Astrocyte (in vitro differentiated cells and primary cell): ENCODE data around the gene SREK1IP1. TPM values are rescaled to one million over a fixed set of nuclear protein-coding genes. Genes with fewer than 3 reads are reported as not detected.

Experiments used
- DNase-seq: peaks from one replicate; pipeline ENCODE4 v3.0.0-alpha.2; 2010; ENCODE audit warnings: low read depth
- FAIRE-seq: peaks from 2 replicates; lab custom pipeline; 2011; peaks lifted over from hg19 to GRCh38; lab: Jason Lieb, UNC
- H2AFZ ChIP-seq: 2 replicates; pipeline ENCODE4 v1.6.0; 2012; ENCODE audit warnings: low read depth, low read length, inconsistent platforms
- H3K27ac ChIP-seq: 2 replicates; pipeline ENCODE4 v1.5.1; 2011; ENCODE audit warnings: low read depth, low read length, inconsistent platforms
- H3K27me3 ChIP-seq: 2 replicates; pipeline ENCODE4 v1.6.0; 2011; ENCODE audit warnings: low read length, inconsistent platforms; ENCODE audit not compliant: insufficient read depth
- H3K36me3 ChIP-seq: 2 replicates; pipeline ENCODE4 v1.5.1; 2011; ENCODE audit warnings: low read length, inconsistent platforms; ENCODE audit not compliant: insufficient read depth
- H3K4me1 ChIP-seq: 2 replicates; pipeline ENCODE4 v1.5.1; 2011; ENCODE audit warnings: low read length, inconsistent platforms; ENCODE audit not compliant: insufficient read depth
- H3K4me2 ChIP-seq: 2 replicates; pipeline ENCODE4 v1.6.0; 2012; ENCODE audit warnings: low read length, inconsistent platforms
- H3K4me3 ChIP-seq: 2 replicates; pipeline ENCODE4 v1.5.1; 2011; ENCODE audit warnings: low read depth, mild to moderate bottlenecking, low read length, inconsistent platforms; ENCODE audit not compliant: insufficient read depth
- H3K79me2 ChIP-seq: 2 replicates; pipeline ENCODE4 v1.6.0; 2012; ENCODE audit warnings: mild to moderate bottlenecking, low read length, inconsistent platforms; ENCODE audit not compliant: insufficient read depth
- H3K9ac ChIP-seq: 2 replicates; pipeline ENCODE4 v1.6.0; 2012; ENCODE audit warnings: mild to moderate bottlenecking, low read length, inconsistent platforms
- H3K9me3 ChIP-seq: 2 replicates; pipeline ENCODE4 v1.5.1; 2012; ENCODE audit warnings: low read depth, mild to moderate bottlenecking, low read length, inconsistent platforms; ENCODE audit not compliant: insufficient read depth
- H4K20me1 ChIP-seq: 2 replicates; pipeline ENCODE4 v1.6.0; 2012; ENCODE audit warnings: low read length, inconsistent platforms; ENCODE audit not compliant: insufficient read depth
- H3K27ac Mint-ChIP-seq: one replicate; pipeline ENCODE4 v1.8.0; 2021; ENCODE audit warnings: mild to moderate bottlenecking, mixed read lengths; ENCODE audit not compliant: unreplicated experiment
- H3K27me3 Mint-ChIP-seq: one replicate; pipeline ENCODE4 v1.8.0; 2021; ENCODE audit warnings: low read depth, mixed read lengths; ENCODE audit not compliant: unreplicated experiment
- H3K36me3 Mint-ChIP-seq: one replicate; pipeline ENCODE4 v1.8.0; 2021; ENCODE audit warnings: low read depth, mixed read lengths; ENCODE audit not compliant: unreplicated experiment
- H3K4me1 Mint-ChIP-seq: one replicate; pipeline ENCODE4 v1.8.0; 2021; ENCODE audit warnings: low read depth, mixed read lengths; ENCODE audit not compliant: unreplicated experiment
- H3K4me3 Mint-ChIP-seq: one replicate; pipeline ENCODE4 v1.8.0; 2021; ENCODE audit warnings: mild to moderate bottlenecking, moderate library complexity, mixed read lengths; ENCODE audit not compliant: unreplicated experiment
- H3K9me3 Mint-ChIP-seq: one replicate; pipeline ENCODE4 v1.8.0; 2021; ENCODE audit warnings: mild to moderate bottlenecking, mixed read lengths; ENCODE audit not compliant: unreplicated experiment
- CTCF ChIP-seq: IDR thresholded peaks from 2 replicates; pipeline ENCODE4 v1.5.1; 2011; ENCODE audit warnings: low read depth, mild to moderate bottlenecking, inconsistent platforms, low read length, moderate library complexity; ENCODE audit not compliant: insufficient read depth
- EZH2 ChIP-seq: IDR thresholded peaks from 2 replicates; pipeline ENCODE4 v1.6.1; 2012; ENCODE audit warnings: mild to moderate bottlenecking, low read length, inconsistent platforms; ENCODE audit not compliant: insufficient read depth
- total RNA-seq: library from RNA; stranded (reverse); gene quantifications from 2 replicates; pipeline ENCODE4 v1.2.1, GENCODE V29; 2021

SREK1IP1 gene
- total RNA-seq, 1 donor from 2014 or later, result 27.3 TPM

GRCh38 chr5:64678374-64678773 is 90.1 kb downstream of the SREK1IP1 start:
- Mint-ChIP-seq H3K27ac (no peak overlapping the region), H3K36me3 (no peaks in the 10 kb centered on the region), H3K4me1 (no peaks in the 10 kb centered on the region), H3K4me3 (no peak overlapping the region), H3K27me3 (peaks cover 9% of the 10 kb centered on the region), H3K9me3 (no peaks in the 10 kb centered on the region)
- TF ChIP-seq EZH2 (no peak), CTCF (no peak)
- Histone ChIP-seq H3K27me3 (peaks cover under 1% of the 10 kb centered on the region), H3K9ac (no peak overlapping the region), H2AFZ (no peak overlapping the region), H3K36me3 (no peaks in the 10 kb centered on the region), H3K4me2 (no peak overlapping the region), H3K4me3 (no peak overlapping the region), H3K79me2 (no peaks in the 10 kb centered on the region), H4K20me1 (no peaks in the 10 kb centered on the region), H3K4me1 (no peaks in the 10 kb centered on the region), H3K9me3 (no peaks in the 10 kb centered on the region), H3K27ac (no peak overlapping the region)
- FAIRE-seq (no peak), DNase-seq (no peak)

GRCh38 chr5:64671678-64672077 is 96.8 kb downstream of the SREK1IP1 start:
- no peaks in the 10 kb centered on the region for H3K9me3 ChIP-seq
- no peak overlapping the region for H3K9ac ChIP-seq
- Mint-ChIP-seq H3K27me3 (peaks cover 5% of the 10 kb centered on the region), H3K27ac (no peak overlapping the region), H3K9me3 (no peaks in the 10 kb centered on the region), H3K4me1 (no peaks in the 10 kb centered on the region), H3K4me3 (no peak overlapping the region), H3K36me3 (no peaks in the 10 kb centered on the region)
- no peaks in the 10 kb centered on the region for H3K36me3 ChIP-seq
- no peak for FAIRE-seq
- H3K79me2 ChIP-seq, result no peaks in the 10 kb centered on the region
- no peaks in the 10 kb centered on the region for H3K4me1 ChIP-seq
- no peak overlapping the region for H2AFZ ChIP-seq
- H3K4me2 ChIP-seq, result no peak overlapping the region
- no peak overlapping the region for H3K4me3 ChIP-seq
- TF ChIP-seq CTCF (no peak), EZH2 (no peak)
- no peak for DNase-seq
- H4K20me1 ChIP-seq, result no peaks in the 10 kb centered on the region
- H3K27me3 ChIP-seq, result no peaks in the 10 kb centered on the region
- no peak overlapping the region for H3K27ac ChIP-seq

- Mint-ChIP-seq H3K36me3 (no peaks in the 10 kb centered on the region), H3K27ac (no peak overlapping the region), H3K9me3 (no peaks in the 10 kb centered on the region), H3K27me3 (peaks cover 5% of the 10 kb centered on the region), H3K4me1 (peaks cover 7% of the 10 kb centered on the region), H3K4me3 (no peak overlapping the region)
- no peak overlapping the region for H3K27ac ChIP-seq
- TF ChIP-seq CTCF (no peak), EZH2 (no peak)
- H3K4me3 ChIP-seq, result no peak overlapping the region
- no peak overlapping the region for H2AFZ ChIP-seq
- no peaks in the 10 kb centered on the region for H3K79me2 ChIP-seq
- no peak overlapping the region for H3K4me2 ChIP-seq
- no peak for FAIRE-seq
- no peaks in the 10 kb centered on the region for H3K36me3 ChIP-seq
- H3K9me3 ChIP-seq, result no peaks in the 10 kb centered on the region
- no peaks in the 10 kb centered on the region for H3K4me1 ChIP-seq
- no peak for DNase-seq
- no peaks in the 10 kb centered on the region for H3K27me3 ChIP-seq
- no peak overlapping the region for H3K9ac ChIP-seq
- no peaks in the 10 kb centered on the region for H4K20me1 ChIP-seq
Measured at GRCh38 chr5:64670277-64670676, 98.2 kb downstream of the SREK1IP1 start.

Other genes starting within 250 kb of the SREK1IP1 start
- not detected in 2 replicates for gene SHISAL2B, start 78.2 kb downstream of the SREK1IP1 start, total RNA-seq
- 23.2 and 25.7 TPM in 2 replicates for gene CWC27, start 239 bp upstream of the SREK1IP1 start, total RNA-seq